CD4-positive, alpha-beta T cell treated with Interleukin-6 at 100 ng/mL for 8 hours (primary cell): ENCODE data around the gene UBN1.

Experiments used
- DNase-seq: peaks from one replicate; pipeline ENCODE4 v3.0.0-alpha.2; 2020; ENCODE audit warnings: mixed read lengths, low spot score

Gene UBN1

DNA sequence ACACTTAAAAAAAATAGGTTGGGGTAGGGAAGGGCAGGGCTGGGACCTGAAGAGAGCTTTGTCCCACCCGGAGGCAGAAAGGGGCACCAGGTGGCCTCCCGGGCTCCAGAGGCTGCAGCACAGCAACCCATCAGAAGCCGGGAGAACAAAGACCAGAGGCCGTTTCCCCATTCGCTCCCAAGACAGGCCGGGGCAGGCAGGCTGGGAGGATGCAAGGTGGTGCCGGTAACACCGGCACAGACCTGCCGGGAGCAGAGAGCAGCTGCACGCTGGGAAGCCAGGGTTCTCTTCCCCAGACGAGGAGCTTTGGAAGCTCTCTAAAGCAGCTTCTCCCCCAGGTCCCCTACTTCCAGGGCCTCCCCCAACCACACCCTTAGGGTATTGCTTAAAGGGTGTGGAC is 84.1 kb downstream of the UBN1 start:
- DNase-seq = no peak
